Activated naive CD8-positive, alpha-beta T cell treated with anti-CD3 and anti-CD28 coated beads, Interleukin-2, amount 10 ng/mL, durations not matched to agents 7 days and 5 days (primary cell): ENCODE measurements around the gene PSD4. TPM values are rescaled to one million over a fixed set of nuclear protein-coding genes. Genes with fewer than 3 reads are reported as not detected.

Experiments
- ATAC-seq: fragments of 150-1000 bp; cut with Tn5 transposase; one replicate; pipeline ENCODE4 v1.10.0; 2021; ENCODE audit warnings: low read depth, moderate library complexity
- POLR2A ChIA-PET: fragments of 350-600 bp; sonication (Branson Sonifier 250); formaldehyde crosslinking; loops from one replicate; lab custom pipeline; 2021; ENCODE audit warnings: antibody characterized with exemption; lab: Charles Lee
- DNase-seq: peaks from one replicate; pipeline ENCODE4 v3.0.0; 2021
- H3K27ac Mint-ChIP-seq: one replicate; pipeline ENCODE4 v1.8.0; 2022; ENCODE audit warnings: mild to moderate bottlenecking, mixed read lengths
- H3K27me3 Mint-ChIP-seq: one replicate; pipeline ENCODE4 v1.8.0; 2022; ENCODE audit warnings: mild to moderate bottlenecking, moderate library complexity, mixed read lengths
- H3K36me3 Mint-ChIP-seq: one replicate; pipeline ENCODE4 v1.8.0; 2021; ENCODE audit warnings: mild to moderate bottlenecking, mixed read lengths
- H3K4me1 Mint-ChIP-seq: one replicate; pipeline ENCODE4 v1.8.0; 2021; ENCODE audit warnings: mixed read lengths
- H3K4me3 Mint-ChIP-seq: one replicate; pipeline ENCODE4 v1.8.0; 2022; ENCODE audit warnings: mild to moderate bottlenecking, moderate library complexity, mixed read lengths
- H3K9me3 Mint-ChIP-seq: one replicate; pipeline ENCODE4 v1.8.0; 2021; ENCODE audit warnings: mixed read lengths
- total RNA-seq, 2 experiments: library from RNA; stranded (reverse); gene quantifications; one replicate each; pipeline ENCODE4 v1.2.3, GENCODE V29; 2021

The PSD4 gene
- total RNA-seq, 2 experiments from 2014 or later: 361 to 385 TPM

- H3K27me3 Mint-ChIP-seq: no peaks in the 10 kb centered on the region
- no peaks in the 10 kb centered on the region for H3K9me3 Mint-ChIP-seq
- DNase-seq (no peak), ATAC-seq (no peak)
- POLR2A ChIA-PET: interaction anchor here (0.8 to 0.9 kb wide), 2 partner anchors 11 kb away, joined by 3 to 4 read pairs; no protein-coding TSS in a partner anchor
- peak overlapping the region; percentile 5 for H3K4me3 Mint-ChIP-seq
- H3K4me1 Mint-ChIP-seq: peaks cover 63% of the 10 kb centered on the region
- peak overlapping the region; percentile 3 for H3K27ac Mint-ChIP-seq
- H3K36me3 Mint-ChIP-seq: peaks cover 49% of the 10 kb centered on the region
Observed at GRCh38 chr2:113185664-113186432, 12.1 kb downstream of the PSD4 start.

GRCh38 chr2:113186433-113186796, 12.6 kb downstream of the PSD4 start:
- H3K4me3 Mint-ChIP-seq: no peak overlapping the region
- peaks cover 63% of the 10 kb centered on the region for H3K4me1 Mint-ChIP-seq
- H3K27ac Mint-ChIP-seq: peak overlapping the region; percentile 3
- H3K36me3 Mint-ChIP-seq: peaks cover 49% of the 10 kb centered on the region
- ATAC-seq (no peak), DNase-seq (no peak)
- no peaks in the 10 kb centered on the region for H3K9me3 Mint-ChIP-seq
- H3K27me3 Mint-ChIP-seq: no peaks in the 10 kb centered on the region
- POLR2A ChIA-PET: interaction anchor here (0.8 kb wide), 1 partner anchor 11 kb away, joined by 3 read pairs; no protein-coding TSS in a partner anchor

GRCh38 chr2:113187771-113188170, 14.0 kb downstream of the PSD4 start:
- Mint-ChIP-seq H3K4me1 (peaks cover 55% of the 10 kb centered on the region), H3K36me3 (peaks cover 46% of the 10 kb centered on the region), H3K27me3 (no peaks in the 10 kb centered on the region), H3K4me3 (peak overlapping the region; percentile 43), H3K9me3 (no peaks in the 10 kb centered on the region), H3K27ac (peak overlapping the region; percentile 73)
- POLR2A ChIA-PET: interaction anchor here (1.2 kb wide), 1 partner anchor 8 kb away, joined by 4 read pairs; no protein-coding TSS in a partner anchor
- ATAC-seq (no peak), DNase-seq (no peak)

- POLR2A ChIA-PET: no interaction called here
- DNase-seq: no peak
- peaks cover 67% of the 10 kb centered on the region for H3K4me1 Mint-ChIP-seq
Observed at GRCh38 chr2:113190871-113191270, 17.1 kb downstream of the PSD4 start.

GRCh38 chr2:113192459-113193100, 18.8 kb downstream of the PSD4 start:
- Mint-ChIP-seq H3K4me3 (no peak overlapping the region), H3K4me1 (peaks cover 74% of the 10 kb centered on the region), H3K36me3 (peaks cover 51% of the 10 kb centered on the region), H3K27me3 (no peaks in the 10 kb centered on the region), H3K27ac (peak overlapping the region; percentile 64), H3K9me3 (no peaks in the 10 kb centered on the region)
- no peak for DNase-seq
- no peak for ATAC-seq
- POLR2A ChIA-PET: interaction anchor here (1.3 kb wide), 1 partner anchor 17 kb away, joined by 3 read pairs; no protein-coding TSS in a partner anchor

More at GRCh38 chr2:113190871-113191270, 17.1 kb downstream of the PSD4 start:
- Mint-ChIP-seq H3K4me3 (no peak overlapping the region), H3K27ac (no peak overlapping the region), H3K27me3 (no peaks in the 10 kb centered on the region), H3K36me3 (peaks cover 47% of the 10 kb centered on the region), H3K9me3 (no peaks in the 10 kb centered on the region)
- no peak for ATAC-seq

GRCh38 chr2:113195923-113196501, 22.2 kb downstream of the PSD4 start:
- Mint-ChIP-seq H3K27ac (peak overlapping the region; percentile 77), H3K9me3 (no peaks in the 10 kb centered on the region), H3K4me3 (peak overlapping the region; percentile 28), H3K27me3 (no peaks in the 10 kb centered on the region), H3K4me1 (peaks cover 56% of the 10 kb centered on the region), H3K36me3 (peaks cover 44% of the 10 kb centered on the region)
- ATAC-seq (no peak), DNase-seq (no peak)
- POLR2A ChIA-PET: interaction anchor here (0.9 to 6.9 kb wide), 8 partner anchors 9 to 58 kb away, joined by 3 to 68 read pairs (median 4); partner anchors contain the start of gene PSD4

- ATAC-seq (peak; percentile 10), DNase-seq (no peak)
- peaks cover 46% of the 10 kb centered on the region for H3K36me3 Mint-ChIP-seq
- peaks cover 51% of the 10 kb centered on the region for H3K4me1 Mint-ChIP-seq
- no peaks in the 10 kb centered on the region for H3K27me3 Mint-ChIP-seq
- no peak overlapping the region for H3K4me3 Mint-ChIP-seq
- POLR2A ChIA-PET: interaction anchor here (0.9 to 6.9 kb wide), 9 partner anchors 8 to 59 kb away, joined by 3 to 68 read pairs (median 5); partner anchors contain the start of gene PSD4
- H3K27ac Mint-ChIP-seq: peak overlapping the region; percentile 77
- H3K9me3 Mint-ChIP-seq: no peaks in the 10 kb centered on the region
Observed at GRCh38 chr2:113196839-113197238, 23.1 kb downstream of the PSD4 start.

GRCh38 chr2:113197347-113198047, 23.7 kb downstream of the PSD4 start:
- Mint-ChIP-seq H3K27me3 (no peaks in the 10 kb centered on the region), H3K9me3 (no peaks in the 10 kb centered on the region), H3K4me1 (peaks cover 53% of the 10 kb centered on the region), H3K36me3 (peaks cover 46% of the 10 kb centered on the region), H3K27ac (peak overlapping the region; percentile 77), H3K4me3 (no peak overlapping the region)
- ATAC-seq: no peak
- no peak for DNase-seq
- POLR2A ChIA-PET: interaction anchor here (1.1 to 6.9 kb wide), 8 partner anchors 8 to 117 kb away, joined by 3 to 68 read pairs (median 6); partner anchors contain the start of gene PSD4

GRCh38 chr2:113198048-113198789, 24.4 kb downstream of the PSD4 start:
- no peak for DNase-seq
- Mint-ChIP-seq H3K27ac (no peak overlapping the region), H3K36me3 (peaks cover 46% of the 10 kb centered on the region), H3K4me1 (peaks cover 58% of the 10 kb centered on the region), H3K27me3 (no peaks in the 10 kb centered on the region), H3K4me3 (no peak overlapping the region), H3K9me3 (no peaks in the 10 kb centered on the region)
- ATAC-seq: no peak
- POLR2A ChIA-PET: interaction anchor here (0.7 to 6.9 kb wide), 11 partner anchors 17 to 122 kb away, joined by 3 to 68 read pairs (median 5); partner anchors contain the start of gene PSD4

GRCh38 chr2:113198790-113199612, 25.2 kb downstream of the PSD4 start:
- H3K4me3 Mint-ChIP-seq: no peak overlapping the region
- H3K36me3 Mint-ChIP-seq: peaks cover 43% of the 10 kb centered on the region
- no peaks in the 10 kb centered on the region for H3K9me3 Mint-ChIP-seq
- no peaks in the 10 kb centered on the region for H3K27me3 Mint-ChIP-seq
- peak; percentile 71 for ATAC-seq
- H3K4me1 Mint-ChIP-seq: peaks cover 53% of the 10 kb centered on the region
- POLR2A ChIA-PET: interaction anchor here (0.5 to 6.9 kb wide), 12 partner anchors 18 to 456 kb away, joined by 3 to 68 read pairs (median 4); partner anchors contain the start of gene PSD4
- no peak overlapping the region for H3K27ac Mint-ChIP-seq
- peak; percentile 93 for DNase-seq

GRCh38 chr2:113200236-113200635, 26.5 kb downstream of the PSD4 start:
- H3K27me3 Mint-ChIP-seq: no peaks in the 10 kb centered on the region
- POLR2A ChIA-PET: interaction anchor here (0.6 to 1.2 kb wide), 2 partner anchors 26 to 215 kb away, joined by 3 to 4 read pairs; no protein-coding TSS in a partner anchor
- H3K4me1 Mint-ChIP-seq: peaks cover 49% of the 10 kb centered on the region
- DNase-seq: no peak
- no peaks in the 10 kb centered on the region for H3K9me3 Mint-ChIP-seq
- H3K4me3 Mint-ChIP-seq: no peak overlapping the region
- no peak for ATAC-seq
- H3K27ac Mint-ChIP-seq: no peak overlapping the region
- peaks cover 34% of the 10 kb centered on the region for H3K36me3 Mint-ChIP-seq
